PFSK-1 (cell line): ENCODE data around the gene MYO10.

Experiments
- POLR2AphosphoS5 ChIP-seq: IDR thresholded peaks from 2 replicates; pipeline ENCODE4 v1.6.1; 2012; ENCODE audit warnings: low read depth, mild to moderate bottlenecking, control low read depth, low read length, moderate library complexity
- SIN3A ChIP-seq: IDR thresholded peaks from 2 replicates; pipeline ENCODE4 v1.6.1; 2012; ENCODE audit warnings: mild to moderate bottlenecking, low read length, moderate library complexity, borderline replicate concordance; ENCODE audit not compliant: insufficient read depth
- TAF1 ChIP-seq: IDR thresholded peaks from 2 replicates; pipeline ENCODE4 v1.6.1; 2012; ENCODE audit warnings: low read length, control low read depth, borderline replicate concordance; ENCODE audit not compliant: insufficient read depth

GRCh38 chr5:16740811-16741392 lies 195.2 kb downstream of the MYO10 start:
- no peak for TF ChIP-seq POLR2AphosphoS5
- TF ChIP-seq SIN3A, result no peak
- no peak for TF ChIP-seq TAF1
